Measurements from ENCODE around the gene STOM.

STOM gene

DNA sequence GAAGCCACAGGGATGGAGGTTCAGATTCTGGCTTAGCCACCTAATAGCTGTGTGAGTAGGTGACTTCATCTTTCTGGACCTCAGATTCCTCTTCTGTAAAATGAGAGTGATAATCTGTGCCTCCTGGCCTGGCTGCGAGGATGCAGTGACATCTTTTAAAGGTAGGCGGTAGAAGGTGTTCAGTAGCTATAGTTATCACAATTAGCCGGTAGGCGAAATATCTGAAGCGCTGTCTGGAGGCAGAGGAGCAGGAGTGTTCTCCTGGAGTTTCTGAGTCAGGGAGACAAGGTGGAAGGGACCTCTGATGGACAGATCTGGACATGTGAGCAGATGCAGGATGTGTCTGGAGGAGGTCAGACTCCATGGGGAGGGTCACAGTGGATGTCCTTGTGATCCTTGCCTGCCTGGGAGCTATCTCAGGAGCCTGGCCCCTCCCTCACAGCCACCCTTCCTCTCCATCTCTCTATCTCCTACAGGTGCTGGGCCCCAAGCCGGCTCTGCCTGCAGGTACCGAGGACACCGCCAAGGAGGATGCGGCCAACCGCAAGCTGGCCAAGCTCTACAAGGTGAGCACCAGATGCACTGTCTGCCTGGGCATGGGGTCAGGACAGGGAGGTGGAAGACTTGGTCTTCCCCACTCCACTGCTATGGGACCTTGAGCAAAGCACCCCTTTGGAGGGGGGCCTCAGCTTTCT, 56.4 kb downstream of the STOM start:
- CTCF ChIA-PET, result interaction anchor here (0.5 to 2.2 kb wide), 12 partner anchors 22 to 279 kb away, joined by 3 to 13 read pairs (median 4); no protein-coding TSS in a partner anchor
- no peak for TF ChIP-seq ZNF776 (tag by site-specific recombination; IDR thresholded peaks at IDR 0.05; ENCODE audit: borderline replicate concordance)
- no peak for TF ChIP-seq ZNF19 (tag by site-specific recombination; IDR thresholded peaks at IDR 0.05; ENCODE audit: low read depth)
- TF ChIP-seq ZNF133 (tag by site-specific recombination; IDR thresholded peaks at IDR 0.05), result no peak
- TF ChIP-seq, protein P1, sequence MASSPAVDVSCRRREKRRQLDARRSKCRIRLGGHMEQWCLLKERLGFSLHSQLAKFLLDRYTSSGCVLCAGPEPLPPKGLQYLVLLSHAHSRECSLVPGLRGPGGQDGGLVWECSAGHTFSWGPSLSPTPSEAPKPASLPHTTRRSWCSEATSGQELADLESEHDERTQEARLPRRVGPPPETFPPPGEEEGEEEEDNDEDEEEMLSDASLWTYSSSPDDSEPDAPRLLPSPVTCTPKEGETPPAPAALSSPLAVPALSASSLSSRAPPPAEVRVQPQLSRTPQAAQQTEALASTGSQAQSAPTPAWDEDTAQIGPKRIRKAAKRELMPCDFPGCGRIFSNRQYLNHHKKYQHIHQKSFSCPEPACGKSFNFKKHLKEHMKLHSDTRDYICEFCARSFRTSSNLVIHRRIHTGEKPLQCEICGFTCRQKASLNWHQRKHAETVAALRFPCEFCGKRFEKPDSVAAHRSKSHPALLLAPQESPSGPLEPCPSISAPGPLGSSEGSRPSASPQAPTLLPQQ (tag by site-specific recombination; IDR thresholded peaks at IDR 0.05), result no peak
- TF ChIP-seq ZNF10 (tag by site-specific recombination; IDR thresholded peaks at IDR 0.05), result no peak
- TF ChIP-seq ZBTB17 (tag by site-specific recombination; IDR thresholded peaks at IDR 0.05), result no peak
- TF ChIP-seq, protein P2, sequence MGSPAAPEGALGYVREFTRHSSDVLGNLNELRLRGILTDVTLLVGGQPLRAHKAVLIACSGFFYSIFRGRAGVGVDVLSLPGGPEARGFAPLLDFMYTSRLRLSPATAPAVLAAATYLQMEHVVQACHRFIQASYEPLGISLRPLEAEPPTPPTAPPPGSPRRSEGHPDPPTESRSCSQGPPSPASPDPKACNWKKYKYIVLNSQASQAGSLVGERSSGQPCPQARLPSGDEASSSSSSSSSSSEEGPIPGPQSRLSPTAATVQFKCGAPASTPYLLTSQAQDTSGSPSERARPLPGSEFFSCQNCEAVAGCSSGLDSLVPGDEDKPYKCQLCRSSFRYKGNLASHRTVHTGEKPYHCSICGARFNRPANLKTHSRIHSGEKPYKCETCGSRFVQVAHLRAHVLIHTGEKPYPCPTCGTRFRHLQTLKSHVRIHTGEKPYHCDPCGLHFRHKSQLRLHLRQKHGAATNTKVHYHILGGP (tag by site-specific recombination; IDR thresholded peaks at IDR 0.05), result no peak
- no peak for TF ChIP-seq GLIS2 (tag by site-specific recombination; IDR thresholded peaks at IDR 0.05)
- no peak for TF ChIP-seq YY2 (tag by site-specific recombination; IDR thresholded peaks at IDR 0.05)
- no peak for TF ChIP-seq PRDM1 (tag by site-specific recombination; IDR thresholded peaks at IDR 0.05)
- TF ChIP-seq, protein P3, sequence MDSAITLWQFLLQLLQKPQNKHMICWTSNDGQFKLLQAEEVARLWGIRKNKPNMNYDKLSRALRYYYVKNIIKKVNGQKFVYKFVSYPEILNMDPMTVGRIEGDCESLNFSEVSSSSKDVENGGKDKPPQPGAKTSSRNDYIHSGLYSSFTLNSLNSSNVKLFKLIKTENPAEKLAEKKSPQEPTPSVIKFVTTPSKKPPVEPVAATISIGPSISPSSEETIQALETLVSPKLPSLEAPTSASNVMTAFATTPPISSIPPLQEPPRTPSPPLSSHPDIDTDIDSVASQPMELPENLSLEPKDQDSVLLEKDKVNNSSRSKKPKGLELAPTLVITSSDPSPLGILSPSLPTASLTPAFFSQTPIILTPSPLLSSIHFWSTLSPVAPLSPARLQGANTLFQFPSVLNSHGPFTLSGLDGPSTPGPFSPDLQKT (IDR thresholded peaks at IDR 0.05; ENCODE audit: borderline replicate concordance, low read depth, low read length), result no peak
- no peak for TF ChIP-seq ZBTB20 (tag by site-specific recombination; IDR thresholded peaks at IDR 0.05)
- no peak for TF ChIP-seq ZNF132 (tag by site-specific recombination; IDR thresholded peaks at IDR 0.05; ENCODE audit: borderline replicate concordance)
- TF ChIP-seq ZNF610 (tag by site-specific recombination; IDR thresholded peaks at IDR 0.05; ENCODE audit: borderline replicate concordance), result no peak
- TF ChIP-seq SCRT2 (tag by site-specific recombination; IDR thresholded peaks at IDR 0.05), result no peak
- POLR2A ChIA-PET, result interaction anchor here (1.4 kb wide), 1 partner anchor 10 kb away, joined by 4 read pairs; no protein-coding TSS in a partner anchor
- Histone ChIP-seq H3K36me3 (ENCODE audit: control insufficient read depth in 2 of 2, insufficient read depth in 1 of 2, low read length in 2 of 2) (peaks cover 0 to 50% of the 10 kb centered on the region in 2 experiments; a peak in 1 of 3 replicates), H3K4me1 (ENCODE audit: control insufficient read depth, insufficient read depth, low read length) (no peaks in the 10 kb centered on the region), H3K27ac (ENCODE audit: extremely low read depth, low read depth, low read length) (no peak overlapping the region), H3K4me3 (ENCODE audit: low read depth, low read length) (no peak overlapping the region), H3K9me3 (ENCODE audit: control insufficient read depth, insufficient read depth, low read depth, low read length) (no peaks in the 10 kb centered on the region)

DNA sequence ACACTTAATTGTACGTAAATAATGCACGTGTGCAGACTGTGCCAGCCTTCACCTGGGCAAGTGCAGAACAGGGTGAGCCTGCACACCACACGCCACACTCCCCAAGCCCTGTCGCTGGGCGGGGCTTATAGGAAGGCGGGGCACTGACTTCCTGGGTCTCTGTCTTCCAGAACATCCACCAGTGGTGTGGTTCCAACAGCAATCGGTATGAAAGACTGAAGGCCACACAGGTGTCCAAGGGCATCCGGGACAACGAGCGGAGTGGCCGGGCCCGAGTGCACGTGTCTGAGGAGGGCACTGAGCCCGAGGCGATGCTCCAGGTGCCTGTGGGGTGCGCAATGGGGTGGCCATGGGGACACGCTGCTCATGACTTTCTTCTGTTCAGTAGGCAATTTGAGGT, 57.9 kb downstream of the STOM start:
- ChIA-PET CTCF (interaction anchor here (1.1 to 1.5 kb wide), 2 partner anchors 34 to 89 kb away, joined by 3 to 5 read pairs; no protein-coding TSS in a partner anchor), POLR2A (no interaction called here)
- H3K36me3 ChIP-seq (ENCODE audit: control insufficient read depth in 2 of 2, insufficient read depth in 1 of 2, low read length in 2 of 2), result peaks cover 0 to 40% of the 10 kb centered on the region in 2 experiments; a peak in 1 of 3 replicates
- TF ChIP-seq ZXDB (tag by site-specific recombination; IDR thresholded peaks at IDR 0.05) (no peak), GLIS1 (tag by site-specific recombination; IDR thresholded peaks at IDR 0.05) (no peak), ZNF677 (tag by site-specific recombination; IDR thresholded peaks at IDR 0.05) (no peak), SALL2 (tag by site-specific recombination; IDR thresholded peaks at IDR 0.05; ENCODE audit: borderline replicate concordance) (no peak), ZNF561 (tag by site-specific recombination; IDR thresholded peaks at IDR 0.05; ENCODE audit: borderline replicate concordance) (no peak), YY1 (tag by site-specific recombination; IDR thresholded peaks at IDR 0.05) (no peak)
- TF ChIP-seq, protein P4, sequence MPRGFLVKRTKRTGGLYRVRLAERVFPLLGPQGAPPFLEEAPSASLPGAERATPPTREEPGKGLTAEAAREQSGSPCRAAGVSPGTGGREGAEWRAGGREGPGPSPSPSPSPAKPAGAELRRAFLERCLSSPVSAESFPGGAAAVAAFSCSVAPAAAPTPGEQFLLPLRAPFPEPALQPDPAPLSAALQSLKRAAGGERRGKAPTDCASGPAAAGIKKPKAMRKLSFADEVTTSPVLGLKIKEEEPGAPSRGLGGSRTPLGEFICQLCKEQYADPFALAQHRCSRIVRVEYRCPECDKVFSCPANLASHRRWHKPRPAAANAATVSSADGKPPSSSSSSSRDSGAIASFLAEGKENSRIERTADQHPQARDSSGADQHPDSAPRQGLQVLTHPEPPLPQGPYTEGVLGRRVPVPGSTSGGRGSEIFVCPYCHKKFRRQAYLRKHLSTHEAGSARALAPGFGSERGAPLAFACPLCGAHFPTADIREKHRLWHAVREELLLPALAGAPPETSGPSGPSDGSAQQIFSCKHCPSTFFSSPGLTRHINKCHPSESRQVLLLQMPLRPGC (tag by site-specific recombination; IDR thresholded peaks at IDR 0.05), result no peak
- TF ChIP-seq, protein P5, sequence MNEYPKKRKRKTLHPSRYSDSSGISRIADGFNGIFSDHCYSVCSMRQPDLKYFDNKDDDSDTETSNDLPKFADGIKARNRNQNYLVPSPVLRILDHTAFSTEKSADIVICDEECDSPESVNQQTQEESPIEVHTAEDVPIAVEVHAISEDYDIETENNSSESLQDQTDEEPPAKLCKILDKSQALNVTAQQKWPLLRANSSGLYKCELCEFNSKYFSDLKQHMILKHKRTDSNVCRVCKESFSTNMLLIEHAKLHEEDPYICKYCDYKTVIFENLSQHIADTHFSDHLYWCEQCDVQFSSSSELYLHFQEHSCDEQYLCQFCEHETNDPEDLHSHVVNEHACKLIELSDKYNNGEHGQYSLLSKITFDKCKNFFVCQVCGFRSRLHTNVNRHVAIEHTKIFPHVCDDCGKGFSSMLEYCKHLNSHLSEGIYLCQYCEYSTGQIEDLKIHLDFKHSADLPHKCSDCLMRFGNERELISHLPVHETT (tag by site-specific recombination; IDR thresholded peaks at IDR 0.05), result no peak
- TF ChIP-seq, protein P6, sequence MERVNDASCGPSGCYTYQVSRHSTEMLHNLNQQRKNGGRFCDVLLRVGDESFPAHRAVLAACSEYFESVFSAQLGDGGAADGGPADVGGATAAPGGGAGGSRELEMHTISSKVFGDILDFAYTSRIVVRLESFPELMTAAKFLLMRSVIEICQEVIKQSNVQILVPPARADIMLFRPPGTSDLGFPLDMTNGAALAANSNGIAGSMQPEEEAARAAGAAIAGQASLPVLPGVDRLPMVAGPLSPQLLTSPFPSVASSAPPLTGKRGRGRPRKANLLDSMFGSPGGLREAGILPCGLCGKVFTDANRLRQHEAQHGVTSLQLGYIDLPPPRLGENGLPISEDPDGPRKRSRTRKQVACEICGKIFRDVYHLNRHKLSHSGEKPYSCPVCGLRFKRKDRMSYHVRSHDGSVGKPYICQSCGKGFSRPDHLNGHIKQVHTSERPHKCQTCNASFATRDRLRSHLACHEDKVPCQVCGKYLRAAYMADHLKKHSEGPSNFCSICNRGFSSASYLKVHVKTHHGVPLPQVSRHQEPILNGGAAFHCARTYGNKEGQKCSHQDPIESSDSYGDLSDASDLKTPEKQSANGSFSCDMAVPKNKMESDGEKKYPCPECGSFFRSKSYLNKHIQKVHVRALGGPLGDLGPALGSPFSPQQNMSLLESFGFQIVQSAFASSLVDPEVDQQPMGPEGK (tag by site-specific recombination; IDR thresholded peaks at IDR 0.05), result no peak

More for the DNA sequence above, 57.9 kb downstream of the STOM start:
- Histone ChIP-seq H3K27ac (ENCODE audit: extremely low read depth, low read depth, low read length) (no peak overlapping the region), H3K4me1 (ENCODE audit: control insufficient read depth, insufficient read depth, low read length) (no peaks in the 10 kb centered on the region), H3K9me3 (ENCODE audit: control insufficient read depth, insufficient read depth, low read depth, low read length) (no peaks in the 10 kb centered on the region), H3K4me3 (ENCODE audit: low read depth, low read length) (no peak overlapping the region)
